Left ventricle myocardium inferior (tissue), 1 donor: ENCODE results near the gene COMMD2. TPM values are rescaled to one million over a fixed set of nuclear protein-coding genes. Genes with fewer than 3 reads are reported as not detected.
A peak's percentile ranks its signal among the peaks of the same experiment; 100 is the strongest.

Experiments used
- DNase-seq: peaks from one replicate; pipeline ENCODE4 v3.0.0-alpha.2; 2020
- H3K27ac ChIP-seq: fragments of 200-600 bp; replicated peaks from 2 replicates; pipeline ENCODE4 v1.8.0; 2021
- H3K27me3 ChIP-seq: fragments of 200-600 bp; 2 replicates; pipeline ENCODE4 v1.8.0; 2021; ENCODE audit warnings: low read depth
- H3K36me3 ChIP-seq: fragments of 200-600 bp; 2 replicates; pipeline ENCODE4 v1.8.0; 2021
- H3K4me1 ChIP-seq: fragments of 200-600 bp; 2 replicates; pipeline ENCODE4 v1.8.0; 2021
- H3K4me3 ChIP-seq: fragments of 200-600 bp; 2 replicates; pipeline ENCODE4 v1.8.0; 2021; ENCODE audit warnings: mild to moderate bottlenecking, moderate library complexity
- H3K9me3 ChIP-seq: fragments of 200-600 bp; replicated peaks from 2 replicates; pipeline ENCODE4 v1.8.0; 2021
- intact Hi-C: fragments of 100-400 bp; cut with micrococcal nuclease; formaldehyde crosslinking; loops from one replicate; pipeline ENCODE4 v1.11.0; 2022
- total RNA-seq: library from RNA; stranded (reverse); fragmentation: NEBNext Ultra II Directional; extraction: Animal tissue kit (Norgen Biotek cat#: 25700); gene quantifications from one replicate; pipeline ENCODE4 v1.2.1, GENCODE V29; 2021
- TF ChIP-seq, protein P1 (sequence below): fragments of 200-600 bp; IDR thresholded peaks from 2 replicates; pipeline ENCODE4 v1.8.0; 2021; ENCODE audit warnings: antibody characterized with exemption, mild to moderate bottlenecking, borderline replicate concordance
- donor health status: DM: no; HTN: yes; CAD: no; lungs with severe emphysema.

COMMD2 gene
- total RNA-seq, 1 donor from 2014 or later, result 18.4 TPM

GRCh38 chr3:149764302-149764701, 12.0 kb upstream of the COMMD2 start:
- no peaks in the 10 kb centered on the region for H3K9me3 ChIP-seq
- H3K27ac ChIP-seq, result no peak overlapping the region
- intact Hi-C loops, result no loop called here
- no peaks in the 10 kb centered on the region for H3K4me1 ChIP-seq
- TF ChIP-seq, protein P1, sequence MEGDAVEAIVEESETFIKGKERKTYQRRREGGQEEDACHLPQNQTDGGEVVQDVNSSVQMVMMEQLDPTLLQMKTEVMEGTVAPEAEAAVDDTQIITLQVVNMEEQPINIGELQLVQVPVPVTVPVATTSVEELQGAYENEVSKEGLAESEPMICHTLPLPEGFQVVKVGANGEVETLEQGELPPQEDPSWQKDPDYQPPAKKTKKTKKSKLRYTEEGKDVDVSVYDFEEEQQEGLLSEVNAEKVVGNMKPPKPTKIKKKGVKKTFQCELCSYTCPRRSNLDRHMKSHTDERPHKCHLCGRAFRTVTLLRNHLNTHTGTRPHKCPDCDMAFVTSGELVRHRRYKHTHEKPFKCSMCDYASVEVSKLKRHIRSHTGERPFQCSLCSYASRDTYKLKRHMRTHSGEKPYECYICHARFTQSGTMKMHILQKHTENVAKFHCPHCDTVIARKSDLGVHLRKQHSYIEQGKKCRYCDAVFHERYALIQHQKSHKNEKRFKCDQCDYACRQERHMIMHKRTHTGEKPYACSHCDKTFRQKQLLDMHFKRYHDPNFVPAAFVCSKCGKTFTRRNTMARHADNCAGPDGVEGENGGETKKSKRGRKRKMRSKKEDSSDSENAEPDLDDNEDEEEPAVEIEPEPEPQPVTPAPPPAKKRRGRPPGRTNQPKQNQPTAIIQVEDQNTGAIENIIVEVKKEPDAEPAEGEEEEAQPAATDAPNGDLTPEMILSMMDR, result no peak
- no peak for DNase-seq
- H3K4me3 ChIP-seq, result no peak overlapping the region
- peaks cover 48% of the 10 kb centered on the region for H3K27me3 ChIP-seq
- no peaks in the 10 kb centered on the region for H3K36me3 ChIP-seq

- Histone ChIP-seq H3K27ac (no peak overlapping the region), H3K4me3 (no peak overlapping the region), H3K27me3 (peaks cover 43% of the 10 kb centered on the region), H3K36me3 (no peaks in the 10 kb centered on the region), H3K9me3 (no peaks in the 10 kb centered on the region), H3K4me1 (no peaks in the 10 kb centered on the region)
- TF ChIP-seq, protein P1, result no peak
- no peak for DNase-seq
- intact Hi-C loops, result no loop called here
Observed at GRCh38 chr3:149763565-149764195, 11.4 kb upstream of the COMMD2 start.

DNA sequence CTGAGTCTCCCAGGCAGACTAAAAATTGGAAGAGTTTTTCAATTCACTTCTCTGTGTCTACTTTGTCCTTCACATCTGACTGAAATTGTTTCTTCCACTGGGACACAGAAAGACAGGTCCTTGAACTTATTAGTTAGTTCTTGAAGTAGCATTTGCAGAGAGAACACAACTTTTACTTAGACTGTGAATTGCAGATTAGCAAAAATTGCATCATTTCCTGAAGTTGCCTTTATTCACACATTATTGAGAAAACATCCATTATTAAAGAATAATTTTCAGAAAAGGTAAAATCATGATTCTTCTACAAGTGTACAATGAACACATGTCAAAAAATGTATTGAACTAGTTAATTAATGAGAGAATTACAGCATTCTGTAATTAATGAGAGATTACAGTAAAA, 1.4 kb upstream of the COMMD2 start:
- Histone ChIP-seq H3K4me1 (peaks cover 29% of the 10 kb centered on the region), H3K27ac (no peak overlapping the region), H3K36me3 (peaks cover 15% of the 10 kb centered on the region), H3K27me3 (no peaks in the 10 kb centered on the region), H3K9me3 (no peaks in the 10 kb centered on the region), H3K4me3 (no peak overlapping the region)
- no peak for DNase-seq
- intact Hi-C loops, result no loop called here
- TF ChIP-seq, protein P1, result no peak

- H3K9me3 ChIP-seq, result no peaks in the 10 kb centered on the region
- peak overlapping the region; percentile 83 for H3K4me3 ChIP-seq
- H3K36me3 ChIP-seq, result peaks cover 25% of the 10 kb centered on the region
- no peaks in the 10 kb centered on the region for H3K27me3 ChIP-seq
- peak overlapping the region; percentile 84 for H3K27ac ChIP-seq
- intact Hi-C loops, result no loop called here
- peaks cover 29% of the 10 kb centered on the region for H3K4me1 ChIP-seq
- no peak for DNase-seq
- TF ChIP-seq, protein P1, result no peak
Observed at GRCh38 chr3:149752788-149753136, 473 bp upstream of the COMMD2 start.

DNA sequence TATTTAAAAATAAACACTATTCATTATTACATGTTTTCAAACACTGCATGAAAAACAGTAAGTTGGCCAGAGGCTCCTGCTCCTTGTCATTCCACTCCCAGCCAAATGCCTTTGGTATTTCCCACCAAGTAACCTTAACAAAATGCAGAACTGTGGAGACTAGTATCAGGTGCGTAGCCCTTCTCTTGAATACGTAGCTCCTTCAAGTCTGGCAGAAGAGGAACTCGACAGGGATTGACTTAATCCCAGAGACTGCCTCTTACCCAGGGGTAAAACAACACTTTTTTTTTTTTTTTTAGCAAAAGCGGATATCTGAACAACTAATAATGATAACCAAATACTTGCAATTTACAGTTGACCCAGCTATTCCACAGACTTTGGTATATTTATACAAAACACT, 738 bp downstream of the COMMD2 start:
- Histone ChIP-seq H3K27ac (peak overlapping the region; percentile 84), H3K27me3 (no peaks in the 10 kb centered on the region), H3K9me3 (no peaks in the 10 kb centered on the region), H3K4me1 (peaks cover 29% of the 10 kb centered on the region), H3K4me3 (peak overlapping the region; percentile 83), H3K36me3 (peaks cover 37% of the 10 kb centered on the region)
- intact Hi-C loops, result no loop called here
- TF ChIP-seq, protein P1, result no peak
- no peak for DNase-seq
